Measurements from ENCODE around the gene STARD8.

Gene STARD8

GRCh38 chrX:68693481-68694434 is 46.3 kb downstream of the STARD8 start:
- no peak for DNase-seq

- DNase-seq, result no peak
These were observed 47.2 kb downstream of the STARD8 start for GRCh38 chrX:68694435-68695205.

- peak; percentile 9 for DNase-seq
These were observed 47.9 kb downstream of the STARD8 start for GRCh38 chrX:68695206-68695845.

- DNase-seq, result no peak
These were observed 49.0 kb downstream of the STARD8 start for GRCh38 chrX:68696267-68696990.

- no peak for DNase-seq
These were observed 49.6 kb downstream of the STARD8 start for GRCh38 chrX:68697036-68697435.

- no peak for DNase-seq
These were observed 50.1 kb downstream of the STARD8 start for GRCh38 chrX:68697465-68698125.

GRCh38 chrX:68698942-68699341 is 51.5 kb downstream of the STARD8 start:
- no peak for DNase-seq

GRCh38 chrX:68699960-68700746 is 52.7 kb downstream of the STARD8 start:
- DNase-seq, result no peak

GRCh38 chrX:68703369-68703768 is 55.9 kb downstream of the STARD8 start:
- DNase-seq, result no peak

GRCh38 chrX:68703846-68704245 is 56.4 kb downstream of the STARD8 start:
- DNase-seq, result no peak

GRCh38 chrX:68705986-68706385 is 58.5 kb downstream of the STARD8 start:
- DNase-seq, result no peak

GRCh38 chrX:68708503-68709290 is 61.2 kb downstream of the STARD8 start:
- DNase-seq, result no peak

GRCh38 chrX:68710870-68711576 is 63.6 kb downstream of the STARD8 start:
- DNase-seq, result no peak

- no peak for DNase-seq
These were observed 64.4 kb downstream of the STARD8 start for GRCh38 chrX:68711845-68712244.

GRCh38 chrX:68714856-68715255 is 67.4 kb downstream of the STARD8 start:
- no peak for DNase-seq

GRCh38 chrX:68717196-68717595 is 69.7 kb downstream of the STARD8 start:
- no peak for DNase-seq

- no peak for DNase-seq
These were observed 70.4 kb downstream of the STARD8 start for GRCh38 chrX:68717663-68718442.

GRCh38 chrX:68718443-68718820 is 71.0 kb downstream of the STARD8 start:
- no peak for DNase-seq
